ENCODE results near the gene LRRC27.

GRCh38 chr10:132401401-132402118 lies 69.6 kb downstream of the LRRC27 start:
- TF ChIP-seq CTCF (IDR thresholded peaks at IDR 0.05) (no peak), POLR2AphosphoS5 (IDR thresholded peaks at IDR 0.05) (peak; percentile 40 to 82 (median 70)), POLR2A (IDR thresholded peaks at IDR 0.05) (peak; percentile 77)

All from transverse colon (tissue), 4 donors.